Cardiac muscle cell (in vitro differentiated cells and primary cell): Measurements from ENCODE around the gene CDC42BPB. TPM values are rescaled to one million over a fixed set of nuclear protein-coding genes. Genes with fewer than 3 reads are reported as not detected.

Experiments
- DNase-seq, 2 donors: peaks; one replicate each; pipeline versions ENCODE4 v3.0.0 to v3.0.0-alpha.2; 2010 to 2017; ENCODE audit warnings: low read depth in 1 of 2, low spot score in 1 of 2
- H3K27ac ChIP-seq: fragments of 200-600 bp; sonication (generic); 2 replicates; pipeline ENCODE4 v1.5.1; 2016
- H3K27me3 ChIP-seq: fragments of 200-600 bp; sonication (generic); 2 replicates; pipeline ENCODE4 v1.6.0; 2016; ENCODE audit warnings: control low read depth
- H3K36me3 ChIP-seq: fragments of 200-600 bp; sonication (generic); 2 replicates; pipeline ENCODE4 v1.5.1; 2016; ENCODE audit warnings: control low read depth
- H3K4me1 ChIP-seq: fragments of 200-600 bp; sonication (generic); 2 replicates; pipeline ENCODE4 v1.8.1; 2017; ENCODE audit warnings: low read depth, mild to moderate bottlenecking, mixed run types
- H3K4me3 ChIP-seq: fragments of 200-600 bp; sonication (generic); 2 replicates; pipeline ENCODE4 v1.5.1; 2016; ENCODE audit warnings: mild to moderate bottlenecking
- H3K9me3 ChIP-seq: fragments of 200-600 bp; sonication (generic); 2 replicates; pipeline ENCODE4 v1.5.1; 2017; ENCODE audit warnings: low read depth, mild to moderate bottlenecking, control low read depth
- polyA plus RNA-seq: library from polyadenylated mRNA; unstranded; fragments of >200 nt; fragmentation: Nextera tagmentation; extraction: Ambion mirVana; gene quantifications from 2 replicates; pipeline ENCODE4 v1.2.1, GENCODE V29; 2016
- total RNA-seq: library from RNA; depleted of rRNA; stranded (reverse); fragments of >200 nt; gene quantifications from 2 replicates; pipeline ENCODE4 v1.2.3, GENCODE V29; 2016
- TF ChIP-seq, protein P1 (sequence below): IDR thresholded peaks from 2 replicates; pipeline ENCODE4 v1.5.1; 2012; ENCODE audit warnings: low read depth, mild to moderate bottlenecking, low read length

Gene CDC42BPB
- total and polyA plus RNA-seq, 2 experiments from 2014 or later = 18.9 to 91.6 TPM

DNA sequence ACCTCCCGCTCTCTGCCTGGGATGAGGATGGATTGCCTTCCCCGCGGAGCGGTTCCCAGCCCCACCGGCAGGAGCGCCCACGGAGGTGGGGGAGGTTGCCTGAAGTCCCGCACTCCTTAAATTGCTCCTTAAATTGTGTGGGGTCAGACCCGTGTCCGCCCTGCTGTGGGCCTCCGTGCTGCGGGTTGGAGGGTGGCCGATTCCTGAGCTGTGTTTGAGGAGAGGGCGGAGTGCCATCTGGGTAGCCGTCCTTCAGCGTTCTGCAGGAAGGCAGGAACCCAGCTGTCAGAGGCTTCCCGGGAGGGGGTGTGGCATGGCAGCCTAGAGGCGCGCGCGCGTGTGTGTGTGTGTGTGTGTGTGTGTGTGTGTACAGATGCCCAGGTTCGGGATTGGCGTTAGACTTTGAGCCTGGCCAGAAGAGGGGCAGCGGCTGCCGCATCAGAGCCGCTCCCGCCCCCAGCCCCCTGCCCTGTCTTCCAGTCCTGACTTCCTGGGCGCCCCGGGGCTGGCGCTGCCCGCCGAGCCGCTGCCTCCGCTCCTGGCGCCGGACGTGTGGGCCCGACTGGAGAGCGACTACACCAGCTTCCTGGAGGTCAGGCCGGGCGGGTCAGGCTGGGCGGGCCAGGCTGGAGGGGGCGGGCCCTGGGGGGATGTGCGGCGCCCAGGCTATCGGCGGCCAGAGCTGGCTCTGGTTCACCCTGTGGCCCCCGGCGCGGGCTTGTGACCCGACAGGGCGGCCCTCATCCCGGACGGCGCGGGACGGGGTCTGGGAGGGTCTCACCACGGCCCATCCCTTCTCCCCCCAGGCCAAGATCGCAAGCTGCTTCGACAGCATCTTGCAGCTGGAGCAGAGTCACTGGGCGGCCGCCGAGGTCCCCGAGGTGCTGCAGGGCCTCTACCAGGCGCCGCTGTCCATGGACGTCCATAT lies 46.4 kb upstream of the CDC42BPB start:
- Histone ChIP-seq H3K36me3 (no peaks in the 10 kb centered on the region), H3K27me3 (peaks cover 40% of the 10 kb centered on the region), H3K4me1 (peaks cover 18% of the 10 kb centered on the region), H3K4me3 (no peak overlapping the region), H3K9me3 (no peaks in the 10 kb centered on the region), H3K27ac (no peak overlapping the region)
- TF ChIP-seq, protein P1, sequence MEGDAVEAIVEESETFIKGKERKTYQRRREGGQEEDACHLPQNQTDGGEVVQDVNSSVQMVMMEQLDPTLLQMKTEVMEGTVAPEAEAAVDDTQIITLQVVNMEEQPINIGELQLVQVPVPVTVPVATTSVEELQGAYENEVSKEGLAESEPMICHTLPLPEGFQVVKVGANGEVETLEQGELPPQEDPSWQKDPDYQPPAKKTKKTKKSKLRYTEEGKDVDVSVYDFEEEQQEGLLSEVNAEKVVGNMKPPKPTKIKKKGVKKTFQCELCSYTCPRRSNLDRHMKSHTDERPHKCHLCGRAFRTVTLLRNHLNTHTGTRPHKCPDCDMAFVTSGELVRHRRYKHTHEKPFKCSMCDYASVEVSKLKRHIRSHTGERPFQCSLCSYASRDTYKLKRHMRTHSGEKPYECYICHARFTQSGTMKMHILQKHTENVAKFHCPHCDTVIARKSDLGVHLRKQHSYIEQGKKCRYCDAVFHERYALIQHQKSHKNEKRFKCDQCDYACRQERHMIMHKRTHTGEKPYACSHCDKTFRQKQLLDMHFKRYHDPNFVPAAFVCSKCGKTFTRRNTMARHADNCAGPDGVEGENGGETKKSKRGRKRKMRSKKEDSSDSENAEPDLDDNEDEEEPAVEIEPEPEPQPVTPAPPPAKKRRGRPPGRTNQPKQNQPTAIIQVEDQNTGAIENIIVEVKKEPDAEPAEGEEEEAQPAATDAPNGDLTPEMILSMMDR = peak; percentile 34
- DNase-seq = peak; percentile 57 to 62

DNA sequence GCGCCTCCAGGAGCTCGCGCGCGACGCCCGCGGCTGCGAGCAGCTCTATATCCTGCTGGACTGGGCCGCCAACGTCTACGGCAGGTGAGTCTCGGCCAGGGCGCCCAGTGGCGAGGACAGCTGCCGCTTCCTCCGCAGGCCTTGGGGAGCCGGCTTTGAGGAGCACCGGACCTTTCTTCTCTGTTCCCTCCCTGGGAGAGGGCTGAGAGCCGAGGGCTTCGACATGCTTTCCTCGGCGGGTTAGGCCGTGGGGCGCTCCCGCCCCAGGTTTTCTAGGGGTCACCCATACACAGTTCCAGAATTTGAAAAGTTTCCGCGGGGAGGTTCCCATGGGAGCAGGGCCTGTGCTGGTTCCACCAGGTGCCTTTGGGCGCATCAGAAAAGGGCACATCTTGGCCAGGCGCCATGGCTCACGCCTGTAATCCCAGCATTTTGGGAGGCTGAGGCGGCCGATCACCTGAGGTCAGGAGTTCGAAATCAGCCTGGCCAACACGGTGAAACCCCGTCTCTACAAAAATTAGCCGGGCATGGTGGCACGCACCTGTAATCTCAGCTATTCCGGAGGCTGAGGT lies 45.4 kb upstream of the CDC42BPB start:
- no peaks in the 10 kb centered on the region for H3K36me3 ChIP-seq
- H3K4me1 ChIP-seq = peaks cover 18% of the 10 kb centered on the region
- H3K9me3 ChIP-seq = no peaks in the 10 kb centered on the region
- TF ChIP-seq, protein P1 = no peak
- no peak for DNase-seq
- H3K4me3 ChIP-seq = no peak overlapping the region
- no peak overlapping the region for H3K27ac ChIP-seq
- H3K27me3 ChIP-seq = peaks cover 40% of the 10 kb centered on the region

DNA sequence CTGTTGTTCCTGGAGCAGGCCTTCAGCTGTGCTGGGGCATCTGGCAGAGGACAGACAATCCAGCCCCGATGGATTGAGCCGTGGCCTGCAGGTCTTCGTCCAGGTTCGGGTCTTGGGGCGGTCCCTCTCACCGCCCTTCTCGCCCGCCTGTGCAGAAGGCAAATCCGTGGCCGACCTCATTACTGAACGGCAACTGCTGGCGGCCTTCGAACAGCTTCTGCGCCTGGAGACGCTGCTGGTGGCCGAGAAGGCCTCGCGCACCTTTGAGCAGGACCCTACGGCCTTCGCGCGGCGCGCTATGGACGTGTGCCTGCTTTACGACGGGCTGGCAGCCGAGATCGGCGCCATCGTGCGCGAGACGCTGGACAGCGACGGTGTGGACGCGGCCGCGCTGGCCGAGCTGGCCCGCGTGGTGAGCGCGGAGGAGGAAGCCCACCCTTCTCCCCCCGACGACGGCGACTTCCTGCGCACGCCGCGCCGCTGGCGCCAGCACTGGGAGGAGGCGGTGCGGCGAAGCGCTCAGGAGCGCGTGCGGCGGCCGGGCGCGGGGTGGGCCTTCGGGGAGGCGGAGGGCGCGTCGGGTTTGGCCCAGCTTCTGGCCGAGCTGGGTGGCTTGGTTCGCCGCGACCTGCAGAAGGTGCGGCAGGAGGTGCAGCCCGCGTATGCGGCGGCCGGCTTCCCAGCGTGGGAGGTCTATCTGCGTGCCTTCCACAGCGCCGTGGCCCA lies 44.8 kb upstream of the CDC42BPB start:
- no peak overlapping the region for H3K4me3 ChIP-seq
- peaks cover 18% of the 10 kb centered on the region for H3K4me1 ChIP-seq
- H3K27ac ChIP-seq = no peak overlapping the region
- no peaks in the 10 kb centered on the region for H3K36me3 ChIP-seq
- peaks cover 40% of the 10 kb centered on the region for H3K27me3 ChIP-seq
- no peaks in the 10 kb centered on the region for H3K9me3 ChIP-seq
- TF ChIP-seq, protein P1 = no peak
- DNase-seq = no peak

DNA sequence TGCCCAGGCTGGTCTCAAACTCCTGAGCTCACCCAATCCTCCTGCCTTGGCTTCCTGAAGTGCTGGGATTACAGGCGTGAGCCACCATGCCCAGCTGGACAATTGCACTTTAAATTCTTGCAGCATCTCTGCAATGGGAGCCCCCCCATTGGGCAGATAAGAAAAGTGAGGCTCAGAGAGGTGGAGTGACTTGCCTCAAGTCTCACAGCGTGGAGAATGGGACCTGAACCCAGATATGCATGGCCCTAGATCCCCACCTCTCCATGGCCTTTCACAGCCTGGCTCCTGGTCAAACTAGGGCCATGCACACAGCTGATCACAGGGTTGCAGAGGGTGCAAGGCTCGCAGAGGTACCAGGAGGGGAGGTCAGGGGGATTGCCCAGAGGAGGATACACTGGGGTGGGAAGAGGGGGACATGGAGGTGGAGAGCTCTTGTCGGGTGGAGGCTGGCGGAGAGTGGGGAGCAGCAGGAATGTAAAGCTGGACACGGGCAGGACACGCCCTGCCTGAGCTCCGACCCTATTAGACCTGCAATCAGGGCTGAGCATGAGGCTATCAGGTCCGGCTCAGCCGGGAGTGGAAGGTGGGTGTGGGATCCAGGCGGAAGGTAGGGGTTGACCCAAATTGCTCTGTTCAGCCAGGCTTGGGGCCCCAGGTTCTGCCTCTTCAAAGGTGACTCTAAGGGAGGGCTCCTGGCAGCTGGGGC lies 44.1 kb upstream of the CDC42BPB start:
- no peak for DNase-seq
- Histone ChIP-seq H3K27ac (no peak overlapping the region), H3K4me1 (peaks cover 18% of the 10 kb centered on the region), H3K36me3 (no peaks in the 10 kb centered on the region), H3K9me3 (no peaks in the 10 kb centered on the region), H3K4me3 (no peak overlapping the region), H3K27me3 (peaks cover 40% of the 10 kb centered on the region)
- TF ChIP-seq, protein P1 = no peak
